GM12878 (cell line): ENCODE results near the gene DES. TPM values are rescaled to one million over a fixed set of nuclear protein-coding genes. Genes with fewer than 3 reads are reported as not detected.

Experiments used
- ATAC-seq: fragments of 200-7000 bp; cut with Tn5 transposase; 3 replicates; pipeline ENCODE4 v1.9.1; 2020; ENCODE audit warnings: mild to moderate bottlenecking, moderate library complexity
- BruUV-seq: library from RNA; stranded (reverse); fragments of 400-500 nt; replicated peaks from 2 replicates; lab custom pipeline; 2021; lab: Mats Ljungman, UMichigan
- CTCF ChIA-PET: fragments of 300-600 bp; sonication (Branson Sonifier 250); formaldehyde crosslinking; extraction: SDS; loops from one replicate; lab custom pipeline; 2021; ENCODE audit warnings: inconsistent platforms; lab: Yijun Ruan, JAX
- POLR2A ChIA-PET: fragments of 350-600 bp; formaldehyde crosslinking; extraction: SDS; loops from one replicate; lab custom pipeline; 2021; ENCODE audit warnings: inconsistent platforms; lab: Charles Lee
- RAD21 ChIA-PET: fragments of 300-600 bp; sonication (Branson Sonifier 250); formaldehyde crosslinking; loops from one replicate; lab custom pipeline; 2023; ENCODE audit warnings: antibody characterized with exemption; ENCODE audit not compliant: unreplicated experiment; lab: Charles Lee
- SMC1A ChIA-PET: fragments of 300-600 bp; sonication (Branson Sonifier 250); formaldehyde crosslinking; loops from one replicate; lab custom pipeline; 2023; ENCODE audit not compliant: unreplicated experiment, uncharacterized antibody; lab: Charles Lee
- DNase-seq: peaks from one replicate; pipeline ENCODE4 v3.0.0-alpha.2; 2011; ENCODE audit warnings: low read depth, low spot score
- FAIRE-seq: peaks from 3 replicates; lab custom pipeline; 2011; peaks lifted over from hg19 to GRCh38; lab: Jason Lieb, UNC
- H2AFZ ChIP-seq: 2 replicates; pipeline ENCODE4 v1.6.0; 2011; ENCODE audit warnings: low read depth, low read length, control low read depth; ENCODE audit not compliant: control insufficient read depth
- H3K27ac ChIP-seq: 2 replicates; pipeline ENCODE4 v1.5.1; 2011; ENCODE audit warnings: control low read depth; ENCODE audit not compliant: control insufficient read depth, insufficient read depth
- H3K27me3 ChIP-seq, 2 experiments: replicated peaks in 1 of 2; 2 replicates each; pipeline versions ENCODE4 v1.6.0 to v1.6.1; 2011; ENCODE audit warnings: low read length in 1 of 2; ENCODE audit not compliant: control insufficient read depth in 2 of 2, insufficient read depth in 2 of 2
- H3K36me3 ChIP-seq, 2 experiments: 2 replicates each; pipeline ENCODE4 v1.5.1; 2011; ENCODE audit warnings: low read length in 1 of 2; ENCODE audit not compliant: control insufficient read depth in 2 of 2, insufficient read depth in 2 of 2
- H3K4me1 ChIP-seq: 2 replicates; pipeline ENCODE4 v1.6.1; 2011; ENCODE audit warnings: mild to moderate bottlenecking, low read length, moderate library complexity, mixed read lengths; ENCODE audit not compliant: control insufficient read depth, insufficient read depth
- H3K4me2 ChIP-seq: 2 replicates; pipeline ENCODE4 v1.6.0; 2011; ENCODE audit warnings: control low read depth; ENCODE audit not compliant: control insufficient read depth, insufficient read depth
- H3K4me3 ChIP-seq: fragments of 200-600 bp; sonication (generic); 2 replicates; pipeline ENCODE4 v1.5.1; 2016
- H3K79me2 ChIP-seq: 2 replicates; pipeline ENCODE4 v1.6.0; 2011; ENCODE audit warnings: low read length; ENCODE audit not compliant: control insufficient read depth, insufficient read depth
- H3K9ac ChIP-seq: 2 replicates; pipeline ENCODE4 v1.8.0; 2011; ENCODE audit warnings: low read length, control low read depth, mixed read lengths; ENCODE audit not compliant: control insufficient read depth, insufficient read depth
- H3K9me3 ChIP-seq: replicated peaks from 3 replicates; pipeline ENCODE4 v1.5.1; 2011; ENCODE audit warnings: mild to moderate bottlenecking, low read length; ENCODE audit not compliant: control insufficient read depth, insufficient read depth
- H4K20me1 ChIP-seq: 2 replicates; pipeline ENCODE4 v1.6.0; 2011; ENCODE audit not compliant: control insufficient read depth, insufficient read depth
- ATF3 ChIP-seq: IDR thresholded peaks from 2 replicates; pipeline ENCODE4 v1.6.1; 2011; ENCODE audit warnings: low read depth, mild to moderate bottlenecking, low read length, moderate library complexity, borderline replicate concordance; ENCODE audit errors: extremely low read depth
- CBX3 ChIP-seq: fragments of 200-600 bp; sonication (generic); IDR thresholded peaks from 2 replicates; pipeline ENCODE4 v1.6.1; 2016; ENCODE audit warnings: low read depth, borderline replicate concordance
- ESRRA ChIP-seq: IDR thresholded peaks from 2 replicates; pipeline ENCODE4 v1.6.1; 2012; ENCODE audit warnings: mild to moderate bottlenecking, low read length, improper control_type of control experiment
- GATAD2B ChIP-seq: fragments of 450-650 bp; conservative IDR thresholded peaks from 2 replicates; pipeline ENCODE4 v1.6.1; 2017; ENCODE audit warnings: low read depth, mild to moderate bottlenecking, moderate library complexity
- IKZF2 ChIP-seq, 2 experiments: fragments of 450-650 bp; IDR thresholded peaks; 2 replicates each; pipeline ENCODE4 v1.6.1; 2017; ENCODE audit warnings: mild to moderate bottlenecking in 2 of 2, moderate library complexity in 2 of 2
- PAX5 ChIP-seq: IDR thresholded peaks from 2 replicates; pipeline ENCODE4 v1.6.1; 2011; ENCODE audit warnings: low read depth, low read length, borderline replicate concordance
- RFX5 ChIP-seq: IDR thresholded peaks from 2 replicates; pipeline ENCODE4 v1.6.1; 2011; ENCODE audit warnings: low read depth, low read length, improper control_type of control experiment
- SUZ12 ChIP-seq: fragments of 200-600 bp; sonication (generic); IDR thresholded peaks from one replicate; pipeline ENCODE4 v1.6.1; 2018; ENCODE audit warnings: antibody characterized with exemption, mild to moderate bottlenecking; ENCODE audit not compliant: unreplicated experiment
- TCF12 ChIP-seq: IDR thresholded peaks from 2 replicates; pipeline ENCODE4 v1.6.1; 2011; ENCODE audit warnings: low read depth, mild to moderate bottlenecking, low read length
- WGBS: methylation state at CpG from one replicate; pipeline ENCODE4 v1.1.6; 2016; ENCODE audit warnings: low lambda C conversion rate; ENCODE audit not compliant: insufficient replicate concordance, insufficient coverage; ENCODE audit errors: missing lambda C conversion rate; 5-methylcytosine and 5-hydroxymethylcytosine counted together
- in situ Hi-C: fragments of 300-500 bp; cut with MboI; formaldehyde crosslinking; loops from 9 replicates; pipeline ENCODE4 v1.14.3; 2018; ENCODE audit warnings: mixed read lengths
- intact Hi-C: fragments of 100-400 bp; cut with micrococcal nuclease; formaldehyde crosslinking; loops from one replicate; pipeline ENCODE4 v1.14.2; 2022; ENCODE audit not compliant: unreplicated experiment
- polyA plus RNA-seq, 11 experiments: library from polyadenylated mRNA; depleted of rRNA in 4 of 11; unstranded in 6 of 11; stranded (reverse) in 5 of 11; fragments of >200 nt; fragmentation: Nextera tagmentation in 4 of 11; fragmentation: Illumina TruSeq in 1 of 11; extraction: Ambion mirVana in 4 of 11; extraction: Trizol in 1 of 11; gene quantifications; 1 replicate in 1 of 11; 2 replicates in 10 of 11; pipeline versions ENCODE4 v1.2.1 to v1.2.3, GENCODE V29; 2011 to 2016; ENCODE audit warnings: inconsistent platforms in 2 of 11, missing spikeins in 2 of 11, low read depth in 1 of 11
- total RNA-seq, 4 experiments: library from RNA; depleted of rRNA in 3 of 4; stranded (reverse); fragments of >200 nt in 3 of 4; fragmentation: Illumina TruSeq in 1 of 4; extraction: Trizol in 1 of 4; gene quantifications; 2 replicates each; pipeline versions ENCODE4 v1.2.1 to v1.2.3, GENCODE V29; 2013 to 2021
- TF ChIP-seq, protein P1 (sequence below): fragments of 450-650 bp; IDR thresholded peaks from 2 replicates; pipeline ENCODE4 v1.6.1; 2016; ENCODE audit warnings: mild to moderate bottlenecking
- TF ChIP-seq, protein P2 (sequence below): fragments of 150-350 bp; IDR thresholded peaks from 2 replicates; pipeline ENCODE4 v1.6.1; 2014; ENCODE audit warnings: mild to moderate bottlenecking, low read depth, low read length

Gene DES
- total and polyA plus RNA-seq, 10 of the 15 experiments (the other 5 are each of a cell fraction or from before 2014, with no cell fraction given) = 0.80 TPM; not detected in 9

DNA sequence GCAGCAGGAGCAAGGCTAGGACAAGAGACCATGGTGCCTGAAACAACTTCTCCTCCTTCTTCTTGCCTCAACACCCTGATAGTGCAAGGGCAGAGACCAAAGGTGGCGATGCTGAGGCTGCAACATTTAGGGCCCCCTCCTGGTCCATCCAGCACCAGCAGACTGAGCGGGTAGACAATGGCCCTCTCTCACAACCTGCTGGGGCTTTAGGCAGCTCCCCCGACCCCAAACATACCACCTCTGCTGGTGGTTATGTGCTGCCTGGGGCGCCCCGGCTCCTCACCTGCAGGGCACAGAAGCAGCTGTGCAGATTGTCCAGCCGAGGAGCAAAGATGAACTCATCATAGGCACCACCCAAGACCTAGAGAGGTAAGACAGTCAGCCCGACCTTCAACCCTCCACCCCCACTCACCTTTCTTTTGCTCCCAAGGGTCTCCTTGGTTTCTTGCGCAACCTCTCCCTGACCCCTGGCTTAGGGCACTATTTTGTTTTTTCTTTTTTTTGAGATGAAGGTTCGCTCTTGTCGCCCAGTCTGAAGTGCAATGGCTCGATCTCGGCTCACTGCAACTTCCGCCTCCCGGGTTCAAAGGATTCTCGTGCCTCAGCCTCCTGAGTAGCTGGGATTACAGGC is 34.0 kb upstream of the DES start:
- ChIA-PET SMC1A (no interaction called here), POLR2A (no interaction called here), RAD21 (no interaction called here), CTCF (no interaction called here)
- Histone ChIP-seq H3K27me3 (no peaks in the 10 kb centered on the region), H3K36me3 (peaks cover 11 to 13% of the 10 kb centered on the region in 2 experiments; a peak in 3 of 4 replicates), H3K79me2 (peaks cover 8% of the 10 kb centered on the region), H3K4me2 (no peak overlapping the region), H3K27ac (no peak overlapping the region), H3K4me3 (no peak overlapping the region), H2AFZ (no peak overlapping the region), H3K4me1 (peaks cover 5% of the 10 kb centered on the region), H3K9me3 (no peaks in the 10 kb centered on the region), H3K9ac (no peak overlapping the region), H4K20me1 (no peaks in the 10 kb centered on the region)
- no TSS peak for BruUV-seq
- in situ Hi-C loops = no loop called here
- intact Hi-C loops = no loop called here
- TF ChIP-seq, protein P1, sequence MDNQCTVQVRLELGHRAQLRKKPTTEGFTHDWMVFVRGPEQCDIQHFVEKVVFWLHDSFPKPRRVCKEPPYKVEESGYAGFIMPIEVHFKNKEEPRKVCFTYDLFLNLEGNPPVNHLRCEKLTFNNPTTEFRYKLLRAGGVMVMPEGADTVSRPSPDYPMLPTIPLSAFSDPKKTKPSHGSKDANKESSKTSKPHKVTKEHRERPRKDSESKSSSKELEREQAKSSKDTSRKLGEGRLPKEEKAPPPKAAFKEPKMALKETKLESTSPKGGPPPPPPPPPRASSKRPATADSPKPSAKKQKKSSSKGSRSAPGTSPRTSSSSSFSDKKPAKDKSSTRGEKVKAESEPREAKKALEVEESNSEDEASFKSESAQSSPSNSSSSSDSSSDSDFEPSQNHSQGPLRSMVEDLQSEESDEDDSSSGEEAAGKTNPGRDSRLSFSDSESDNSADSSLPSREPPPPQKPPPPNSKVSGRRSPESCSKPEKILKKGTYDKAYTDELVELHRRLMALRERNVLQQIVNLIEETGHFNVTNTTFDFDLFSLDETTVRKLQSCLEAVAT = no peak
- TF ChIP-seq ATF3 (no peak), TCF12 (no peak)
- no peak for FAIRE-seq
- no peak for DNase-seq
- ATAC-seq = no peak
- WGBS = 90% methylated on average over 15 of the region's 15 CpGs

- in situ Hi-C loops = no loop called here
- ChIA-PET RAD21 (no interaction called here), CTCF (no interaction called here), SMC1A (no interaction called here), POLR2A (no interaction called here)
- H3K9me3 ChIP-seq = no peaks in the 10 kb centered on the region
- BruUV-seq = no TSS peak
- H3K4me1 ChIP-seq = peaks cover 5% of the 10 kb centered on the region
- peaks cover 8% of the 10 kb centered on the region for H3K79me2 ChIP-seq
- H3K27ac ChIP-seq = no peak overlapping the region
- intact Hi-C loops = loop anchor here (5.0 kb wide), 2 partner anchors 208 to 223 kb away; partner anchors contain the start of genes CNPPD1, NHEJ1 and RETREG2
- no peak overlapping the region for H2AFZ ChIP-seq
- no peak overlapping the region for H3K9ac ChIP-seq
- ATAC-seq (no peak), FAIRE-seq (no peak), DNase-seq (no peak)
- WGBS = 95% methylated on average over 2 of the region's 2 CpGs
- H3K4me2 ChIP-seq = no peak overlapping the region
- H3K36me3 ChIP-seq = peaks cover 11 to 13% of the 10 kb centered on the region in 2 experiments; a peak in 3 of 4 replicates
- H3K27me3 ChIP-seq = no peaks in the 10 kb centered on the region
- no peak overlapping the region for H3K4me3 ChIP-seq
- no peaks in the 10 kb centered on the region for H4K20me1 ChIP-seq
- no peak for TF ChIP-seq PAX5
- TF ChIP-seq ESRRA = no peak
- TF ChIP-seq SUZ12 = no peak
- no peak for TF ChIP-seq GATAD2B
- no peak for TF ChIP-seq RFX5
- TF ChIP-seq IKZF2 (IDR thresholded peaks at IDR 0.05) = no peak
- TF ChIP-seq, protein P2, sequence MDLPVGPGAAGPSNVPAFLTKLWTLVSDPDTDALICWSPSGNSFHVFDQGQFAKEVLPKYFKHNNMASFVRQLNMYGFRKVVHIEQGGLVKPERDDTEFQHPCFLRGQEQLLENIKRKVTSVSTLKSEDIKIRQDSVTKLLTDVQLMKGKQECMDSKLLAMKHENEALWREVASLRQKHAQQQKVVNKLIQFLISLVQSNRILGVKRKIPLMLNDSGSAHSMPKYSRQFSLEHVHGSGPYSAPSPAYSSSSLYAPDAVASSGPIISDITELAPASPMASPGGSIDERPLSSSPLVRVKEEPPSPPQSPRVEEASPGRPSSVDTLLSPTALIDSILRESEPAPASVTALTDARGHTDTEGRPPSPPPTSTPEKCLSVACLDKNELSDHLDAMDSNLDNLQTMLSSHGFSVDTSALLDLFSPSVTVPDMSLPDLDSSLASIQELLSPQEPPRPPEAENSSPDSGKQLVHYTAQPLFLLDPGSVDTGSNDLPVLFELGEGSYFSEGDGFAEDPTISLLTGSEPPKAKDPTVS = no peak
- TF ChIP-seq CBX3 = no peak
Measured at GRCh38 chr2:219384859-219385258, 33.3 kb upstream of the DES start.
